ENCODE data around the gene ARPC1A. TPM values are rescaled to one million over a fixed set of nuclear protein-coding genes. Genes with fewer than 3 reads are reported as not detected.
"Not testable (repeated sequence)": the region's sequence is repeated elsewhere in the genome, so short reads cannot be mapped to it uniquely, and the experiment has no call there.

Gene ARPC1A
- total RNA-seq, 4 donors from 2014 or later: 103 to 137 (median 124) TPM

DNA sequence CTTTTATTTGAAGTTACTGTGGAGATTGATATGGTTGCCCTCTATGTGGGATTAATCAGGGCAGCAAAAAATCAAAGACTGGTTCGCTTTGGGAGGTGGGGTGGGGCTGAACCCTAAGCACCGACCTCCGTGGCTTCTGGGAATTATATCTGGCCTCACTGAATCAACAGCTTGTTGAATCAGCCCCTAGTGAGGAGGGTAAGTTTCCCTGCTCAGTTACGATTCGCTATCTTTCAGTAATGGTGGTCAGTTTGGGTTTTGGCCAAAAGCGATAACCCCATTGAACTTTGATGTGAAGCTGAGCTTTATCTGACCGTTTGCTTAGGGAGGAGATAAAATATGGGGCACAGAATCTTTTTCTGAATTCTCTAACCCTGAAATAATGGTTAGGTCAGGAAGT is 16.6 kb upstream of the ARPC1A start:
- TF ChIP-seq, protein P1, sequence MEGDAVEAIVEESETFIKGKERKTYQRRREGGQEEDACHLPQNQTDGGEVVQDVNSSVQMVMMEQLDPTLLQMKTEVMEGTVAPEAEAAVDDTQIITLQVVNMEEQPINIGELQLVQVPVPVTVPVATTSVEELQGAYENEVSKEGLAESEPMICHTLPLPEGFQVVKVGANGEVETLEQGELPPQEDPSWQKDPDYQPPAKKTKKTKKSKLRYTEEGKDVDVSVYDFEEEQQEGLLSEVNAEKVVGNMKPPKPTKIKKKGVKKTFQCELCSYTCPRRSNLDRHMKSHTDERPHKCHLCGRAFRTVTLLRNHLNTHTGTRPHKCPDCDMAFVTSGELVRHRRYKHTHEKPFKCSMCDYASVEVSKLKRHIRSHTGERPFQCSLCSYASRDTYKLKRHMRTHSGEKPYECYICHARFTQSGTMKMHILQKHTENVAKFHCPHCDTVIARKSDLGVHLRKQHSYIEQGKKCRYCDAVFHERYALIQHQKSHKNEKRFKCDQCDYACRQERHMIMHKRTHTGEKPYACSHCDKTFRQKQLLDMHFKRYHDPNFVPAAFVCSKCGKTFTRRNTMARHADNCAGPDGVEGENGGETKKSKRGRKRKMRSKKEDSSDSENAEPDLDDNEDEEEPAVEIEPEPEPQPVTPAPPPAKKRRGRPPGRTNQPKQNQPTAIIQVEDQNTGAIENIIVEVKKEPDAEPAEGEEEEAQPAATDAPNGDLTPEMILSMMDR (IDR thresholded peaks at IDR 0.05): no peak
- ATAC-seq (ENCODE audit: low FRiP score) (no peak), DNase-seq (ENCODE audit: low spot score) (no peak)

DNA sequence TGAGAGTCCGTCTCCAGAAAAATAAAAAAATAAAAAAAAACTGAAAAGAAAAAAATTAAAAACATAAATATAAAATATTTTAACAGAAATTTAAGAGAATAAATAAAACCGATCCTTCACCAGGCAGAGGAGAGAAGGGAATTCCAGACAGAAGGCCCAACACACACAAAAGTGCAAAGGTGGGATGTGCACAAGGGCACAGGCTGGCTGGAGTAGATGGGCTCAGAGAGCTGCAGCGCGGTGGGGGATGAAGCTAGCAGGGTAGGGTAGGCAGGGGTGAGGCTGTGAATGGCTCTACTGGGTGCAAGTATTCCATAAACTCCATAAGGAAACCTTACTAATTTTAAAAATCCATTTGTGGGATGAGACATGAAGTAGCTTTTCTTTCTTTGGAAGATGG is 15.7 kb upstream of the ARPC1A start:
- ATAC-seq (ENCODE audit: low FRiP score) (no peak), DNase-seq (ENCODE audit: low spot score) (no peak)
- TF ChIP-seq, protein P1 (IDR thresholded peaks at IDR 0.05): no peak

GRCh38 chr7:99311702-99312101 is 14.0 kb upstream of the ARPC1A start:
- ATAC-seq (ENCODE audit: low FRiP score) (no peak), DNase-seq (ENCODE audit: low spot score) (no peak)
- TF ChIP-seq, protein P1 (IDR thresholded peaks at IDR 0.05): no peak

DNA sequence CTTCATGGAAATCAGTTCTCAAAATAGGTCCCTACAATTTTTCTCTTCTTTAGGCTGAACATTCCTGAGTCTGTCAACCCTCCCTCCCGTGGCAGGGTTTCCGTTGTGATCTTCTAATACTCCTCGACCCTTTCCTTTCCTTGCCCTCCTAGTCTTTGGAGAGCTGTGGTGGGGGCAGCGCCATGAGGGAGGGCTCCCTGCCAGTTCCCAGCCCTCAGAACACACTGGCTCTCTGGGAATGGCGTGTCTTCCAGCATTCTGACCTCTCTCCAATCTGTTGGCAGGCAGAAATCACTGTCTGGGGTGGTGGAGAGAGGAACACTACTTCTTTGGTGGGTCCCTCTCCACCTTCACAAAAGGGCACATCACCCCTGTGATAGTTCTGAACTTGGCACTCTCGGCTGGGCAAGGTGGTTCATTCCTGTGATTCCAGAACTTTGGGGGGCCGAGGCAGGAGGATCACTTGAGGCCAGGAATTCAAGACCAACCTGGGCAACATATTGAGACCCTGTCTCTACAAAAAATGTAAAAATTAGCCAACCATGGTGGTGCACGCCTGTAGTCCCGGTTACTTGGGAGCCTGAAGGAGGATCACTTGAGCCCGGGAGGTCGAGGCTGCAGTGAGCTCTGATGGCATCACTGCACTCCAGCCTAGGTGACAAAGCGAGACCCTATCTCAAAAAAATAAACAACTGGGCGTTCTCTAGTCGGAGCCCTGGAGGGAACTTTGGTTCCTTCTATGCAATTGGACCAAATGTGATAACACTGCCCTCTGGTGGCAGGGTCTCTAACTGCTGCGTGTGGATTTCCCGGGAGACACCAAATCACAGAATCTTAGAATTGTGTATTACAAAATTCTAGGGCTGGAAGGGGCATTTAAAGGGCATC is 13.1 kb upstream of the ARPC1A start:
- ATAC-seq (ENCODE audit: low FRiP score): peak; percentile 66

DNA sequence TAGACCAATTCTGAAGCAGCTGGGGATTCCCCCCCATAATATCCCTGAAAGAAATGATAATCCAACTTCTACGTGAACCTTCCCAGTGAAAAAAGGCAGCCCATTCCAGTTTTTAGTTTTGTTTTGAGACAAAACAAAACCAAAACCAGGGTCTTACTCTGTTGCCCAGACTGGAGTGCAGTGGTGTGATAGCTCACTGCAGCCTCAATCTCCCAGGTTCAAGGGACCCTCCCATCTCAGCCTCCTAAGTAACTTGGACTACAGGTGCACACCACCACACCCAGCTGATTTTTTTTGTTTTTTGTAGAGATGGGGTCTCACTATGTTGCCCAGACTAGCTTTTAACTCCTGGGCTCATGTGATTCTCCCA is 12.5 kb upstream of the ARPC1A start:
- no peak for DNase-seq (ENCODE audit: low spot score)
- ATAC-seq (ENCODE audit: low FRiP score): no peak
- TF ChIP-seq, protein P1 (IDR thresholded peaks at IDR 0.05): no peak

More for the DNA sequence above, 13.1 kb upstream of the ARPC1A start:
- TF ChIP-seq, protein P1 (IDR thresholded peaks at IDR 0.05): peak in 2 of 3 donors; percentile 29 to 51
- DNase-seq (ENCODE audit: low spot score): peak; percentile 78

GRCh38 chr7:99314504-99314903 is 11.2 kb upstream of the ARPC1A start:
- ATAC-seq (ENCODE audit: low FRiP score) (peak; percentile 57), DNase-seq (ENCODE audit: low spot score) (no peak)
- TF ChIP-seq, protein P1 (IDR thresholded peaks at IDR 0.05): no peak

DNA sequence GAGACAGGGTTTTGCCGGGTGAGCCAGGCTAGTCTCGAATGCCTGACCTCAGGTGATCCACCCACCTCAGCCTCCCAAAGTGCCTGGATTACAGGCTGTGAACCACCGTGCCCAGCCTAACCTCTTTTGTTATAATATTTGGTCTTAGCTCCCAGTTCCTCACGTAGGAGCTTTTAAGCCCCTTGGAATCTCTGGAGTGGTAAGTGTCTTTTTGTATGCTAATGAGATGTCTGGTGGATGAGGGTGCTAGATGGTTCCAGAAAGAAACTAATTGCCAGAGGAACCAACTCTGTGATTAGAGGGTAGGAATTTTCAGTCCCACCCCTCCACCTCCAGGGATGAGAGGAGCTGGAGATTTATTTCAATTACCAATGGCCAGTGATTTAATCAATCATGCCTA is 5.3 kb upstream of the ARPC1A start:
- DNase-seq (ENCODE audit: low spot score): no peak

DNA sequence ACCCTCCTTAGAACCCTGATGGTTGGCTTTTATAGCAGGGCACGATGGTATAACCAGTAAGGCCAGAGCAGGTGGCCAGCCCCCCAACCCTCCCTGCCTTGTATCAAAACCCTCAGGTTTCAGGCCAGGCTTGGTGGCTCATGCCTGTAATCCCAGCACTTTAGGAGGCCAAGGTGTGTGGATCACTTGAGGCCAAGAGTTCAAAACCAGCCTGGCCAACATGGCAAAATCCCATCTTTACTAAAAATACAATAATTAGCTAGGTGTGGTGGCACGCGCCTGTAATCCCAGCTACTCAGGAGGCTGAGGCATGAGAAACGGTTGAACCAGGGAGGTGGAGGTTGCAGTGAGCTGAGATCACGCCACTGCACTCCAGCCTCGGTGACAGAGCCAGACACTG is 3.0 kb upstream of the ARPC1A start:
- not testable (repeated sequence) for ATAC-seq (ENCODE audit: low FRiP score); DNase-seq (ENCODE audit: low spot score)

More for the DNA sequence above, 5.3 kb upstream of the ARPC1A start:
- ATAC-seq (ENCODE audit: low FRiP score): no peak
- TF ChIP-seq, protein P1 (IDR thresholded peaks at IDR 0.05): no peak

Data from omental fat pad (tissue), 4 donors.